SK-N-MC (cell line): ENCODE measurements around the gene HOXB4.

Source experiments
- EZH2 ChIP-seq: fragments of 200-600 bp; sonication (generic); IDR thresholded peaks from one replicate; pipeline ENCODE4 v1.6.1; 2017; ENCODE audit warnings: antibody characterized with exemption
- POLR2AphosphoS5 ChIP-seq: IDR thresholded peaks from 2 replicates; pipeline ENCODE4 v1.6.1; 2012; ENCODE audit warnings: mild to moderate bottlenecking, low read depth, low read length, borderline replicate concordance

DNA sequence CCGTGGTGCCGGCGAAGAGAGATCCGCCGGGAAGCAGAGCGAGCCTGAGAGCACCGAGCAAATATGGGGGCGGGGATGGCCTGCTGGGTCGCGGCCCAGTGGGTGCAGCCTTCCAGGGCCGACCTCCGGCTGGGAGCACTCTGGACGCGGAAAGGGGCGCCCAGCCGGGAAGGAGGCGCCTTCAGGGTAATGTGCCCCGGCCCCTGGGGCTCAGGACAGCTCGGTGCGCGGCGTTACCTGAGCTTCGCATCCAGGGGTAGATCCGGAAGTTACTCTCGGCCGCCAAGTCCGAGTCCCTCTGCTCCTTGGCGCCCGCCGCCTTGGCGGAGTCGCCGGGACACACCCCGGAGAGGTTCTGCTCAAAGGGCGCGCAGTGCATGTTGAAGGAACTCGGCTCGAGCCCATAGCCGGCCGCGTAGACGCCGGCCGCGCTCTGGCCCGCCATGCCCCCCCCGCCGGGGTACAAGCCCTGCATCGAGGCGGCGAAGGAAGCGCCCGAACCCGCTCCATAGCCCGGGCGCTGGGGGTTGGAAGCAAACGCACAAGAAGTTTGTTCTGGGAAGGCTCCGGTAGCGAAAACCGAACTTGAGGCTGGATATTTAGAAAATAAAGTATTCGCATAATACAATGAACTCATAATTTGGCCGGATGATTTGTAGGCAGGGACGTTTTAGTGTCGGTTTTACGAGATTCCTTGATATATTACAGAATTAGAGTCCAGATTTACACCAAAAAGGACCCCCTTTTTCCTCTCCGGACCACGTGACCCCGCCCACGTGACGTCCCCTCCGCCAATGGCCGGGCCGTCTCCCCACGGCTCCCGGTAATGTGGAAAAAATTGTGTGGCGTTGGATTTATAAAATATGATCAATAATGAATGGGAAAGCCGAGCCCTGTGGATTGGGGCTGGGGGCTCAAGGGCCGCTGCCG lies 32.4 kb upstream of the HOXB4 start, which contains the start of gene HOXB7:
- TF ChIP-seq POLR2AphosphoS5 (peak; percentile 40; the same call in 1 of the 2 replicates), EZH2 (no peak)
